HG03066 (cell line): Measurements from ENCODE around the gene ATP13A2.

ENCODE experiments used
- ATAC-seq: cut with Tn5 transposase; IDR thresholded peaks from one replicate; pipeline ENCODE4 v1.9.1; 2021; ENCODE audit warnings: low read depth; ENCODE audit not compliant: unreplicated experiment

ATP13A2 gene

GRCh38 chr1:17033481-17033880, 21.8 kb upstream of the ATP13A2 start:
- ATAC-seq = no peak

- ATAC-seq = no peak
Observed at GRCh38 chr1:17032741-17033140, 21.0 kb upstream of the ATP13A2 start.

GRCh38 chr1:17031436-17031835, 19.7 kb upstream of the ATP13A2 start:
- no peak for ATAC-seq

GRCh38 chr1:17030206-17030605, 18.5 kb upstream of the ATP13A2 start:
- ATAC-seq = no peak

- ATAC-seq = no peak
Observed at GRCh38 chr1:17028662-17029188, 17.0 kb upstream of the ATP13A2 start.

GRCh38 chr1:17027900-17028299, 16.2 kb upstream of the ATP13A2 start:
- no peak for ATAC-seq

- no peak for ATAC-seq
Observed at GRCh38 chr1:17027403-17027802, 15.7 kb upstream of the ATP13A2 start.

GRCh38 chr1:17024721-17025120, 13.0 kb upstream of the ATP13A2 start:
- ATAC-seq = no peak

GRCh38 chr1:17023573-17023972, 11.8 kb upstream of the ATP13A2 start:
- no peak for ATAC-seq

- no peak for ATAC-seq
Observed at GRCh38 chr1:17023102-17023501, 11.4 kb upstream of the ATP13A2 start.

- no peak for ATAC-seq
Observed at GRCh38 chr1:17021896-17022295, 10.2 kb upstream of the ATP13A2 start.

GRCh38 chr1:17020502-17020901, 8.8 kb upstream of the ATP13A2 start:
- no peak for ATAC-seq

GRCh38 chr1:17018849-17019248, 7.1 kb upstream of the ATP13A2 start:
- ATAC-seq = peak; percentile 56

- no peak for ATAC-seq
Observed at GRCh38 chr1:17017435-17017834, 5.7 kb upstream of the ATP13A2 start.

- no peak for ATAC-seq
Observed at GRCh38 chr1:17016317-17016661, 4.6 kb upstream of the ATP13A2 start.

- no peak for ATAC-seq
Observed at GRCh38 chr1:17014671-17015567, 3.2 kb upstream of the ATP13A2 start.

GRCh38 chr1:17013491-17014320, 2.0 kb upstream of the ATP13A2 start:
- no peak for ATAC-seq

GRCh38 chr1:17012775-17013490, 1.2 kb upstream of the ATP13A2 start:
- no peak for ATAC-seq

- ATAC-seq = no peak
Observed at GRCh38 chr1:17011092-17011438, 663 bp downstream of the ATP13A2 start.

GRCh38 chr1:17009706-17010105, 2.0 kb downstream of the ATP13A2 start:
- ATAC-seq = no peak
